Lower leg skin (tissue), 3 donors: ENCODE results near the gene RNF6.

ENCODE experiments used
- CTCF ChIP-seq, 3 donors: fragments of 450-650 bp; IDR thresholded peaks; one replicate each; pipeline ENCODE4 v1.5.1; 2016; ENCODE audit warnings: antibody characterized with exemption in 3 of 3, mild to moderate bottlenecking in 3 of 3, moderate library complexity in 2 of 3
- POLR2A ChIP-seq, 2 donors: fragments of 450-650 bp; IDR thresholded peaks; one replicate each; pipeline ENCODE4 v1.6.1; 2016 to 2017; ENCODE audit warnings: antibody characterized with exemption in 2 of 2, mild to moderate bottlenecking in 1 of 2, moderate library complexity in 1 of 2

- no peak for TF ChIP-seq CTCF (IDR thresholded peaks at IDR 0.05)
- TF ChIP-seq POLR2A (IDR thresholded peaks at IDR 0.05) = no peak
Observed at GRCh38 chr13:26254583-26255111, 32.5 kb upstream of the RNF6 start.
